ENCODE results near the gene MDP1.

DNA sequence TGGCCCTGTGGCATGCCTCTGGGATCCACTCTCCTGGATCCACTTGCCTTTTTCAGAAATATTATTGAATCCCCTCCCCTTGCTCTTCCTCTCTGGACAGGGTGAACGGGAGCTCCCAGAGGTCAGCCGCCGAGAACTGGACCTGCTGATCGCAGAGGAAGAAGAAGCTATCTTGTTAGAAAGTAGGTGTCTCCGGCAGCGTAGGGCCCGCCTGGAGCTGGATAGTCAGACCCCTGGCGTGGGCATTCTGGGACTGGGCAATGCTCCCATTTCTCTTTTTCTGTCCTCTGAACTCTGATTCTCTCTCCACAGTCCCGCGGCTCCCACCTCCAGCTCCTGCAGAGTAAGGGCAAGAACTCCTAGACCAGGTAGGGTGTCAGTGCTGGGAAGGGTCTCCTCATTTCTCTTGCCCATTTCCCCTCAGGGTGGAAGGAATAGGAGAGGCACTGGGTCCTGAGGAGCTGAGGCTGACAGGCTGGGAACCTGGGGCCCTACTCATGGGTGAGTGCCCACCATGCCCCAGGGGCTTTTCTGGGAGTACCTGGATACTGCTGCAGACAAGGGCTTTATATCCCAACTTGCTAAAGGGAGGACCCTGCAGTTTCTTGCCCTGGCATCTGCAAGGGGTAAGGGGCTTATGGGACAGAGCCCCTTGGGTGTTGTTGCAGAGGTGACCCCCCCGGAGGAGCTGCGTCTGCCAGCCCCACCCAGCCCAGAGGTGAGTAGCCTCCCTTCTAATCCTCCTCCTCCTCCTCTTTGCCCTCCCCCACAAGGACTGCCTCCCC lies 38.6 kb downstream of the MDP1 start:
- TF ChIP-seq, protein P1, sequence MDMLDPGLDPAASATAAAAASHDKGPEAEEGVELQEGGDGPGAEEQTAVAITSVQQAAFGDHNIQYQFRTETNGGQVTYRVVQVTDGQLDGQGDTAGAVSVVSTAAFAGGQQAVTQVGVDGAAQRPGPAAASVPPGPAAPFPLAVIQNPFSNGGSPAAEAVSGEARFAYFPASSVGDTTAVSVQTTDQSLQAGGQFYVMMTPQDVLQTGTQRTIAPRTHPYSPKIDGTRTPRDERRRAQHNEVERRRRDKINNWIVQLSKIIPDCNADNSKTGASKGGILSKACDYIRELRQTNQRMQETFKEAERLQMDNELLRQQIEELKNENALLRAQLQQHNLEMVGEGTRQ (IDR thresholded peaks at IDR 0.05; ENCODE audit: borderline replicate concordance, low read depth, low read length): no peak
- TF ChIP-seq, protein P2, sequence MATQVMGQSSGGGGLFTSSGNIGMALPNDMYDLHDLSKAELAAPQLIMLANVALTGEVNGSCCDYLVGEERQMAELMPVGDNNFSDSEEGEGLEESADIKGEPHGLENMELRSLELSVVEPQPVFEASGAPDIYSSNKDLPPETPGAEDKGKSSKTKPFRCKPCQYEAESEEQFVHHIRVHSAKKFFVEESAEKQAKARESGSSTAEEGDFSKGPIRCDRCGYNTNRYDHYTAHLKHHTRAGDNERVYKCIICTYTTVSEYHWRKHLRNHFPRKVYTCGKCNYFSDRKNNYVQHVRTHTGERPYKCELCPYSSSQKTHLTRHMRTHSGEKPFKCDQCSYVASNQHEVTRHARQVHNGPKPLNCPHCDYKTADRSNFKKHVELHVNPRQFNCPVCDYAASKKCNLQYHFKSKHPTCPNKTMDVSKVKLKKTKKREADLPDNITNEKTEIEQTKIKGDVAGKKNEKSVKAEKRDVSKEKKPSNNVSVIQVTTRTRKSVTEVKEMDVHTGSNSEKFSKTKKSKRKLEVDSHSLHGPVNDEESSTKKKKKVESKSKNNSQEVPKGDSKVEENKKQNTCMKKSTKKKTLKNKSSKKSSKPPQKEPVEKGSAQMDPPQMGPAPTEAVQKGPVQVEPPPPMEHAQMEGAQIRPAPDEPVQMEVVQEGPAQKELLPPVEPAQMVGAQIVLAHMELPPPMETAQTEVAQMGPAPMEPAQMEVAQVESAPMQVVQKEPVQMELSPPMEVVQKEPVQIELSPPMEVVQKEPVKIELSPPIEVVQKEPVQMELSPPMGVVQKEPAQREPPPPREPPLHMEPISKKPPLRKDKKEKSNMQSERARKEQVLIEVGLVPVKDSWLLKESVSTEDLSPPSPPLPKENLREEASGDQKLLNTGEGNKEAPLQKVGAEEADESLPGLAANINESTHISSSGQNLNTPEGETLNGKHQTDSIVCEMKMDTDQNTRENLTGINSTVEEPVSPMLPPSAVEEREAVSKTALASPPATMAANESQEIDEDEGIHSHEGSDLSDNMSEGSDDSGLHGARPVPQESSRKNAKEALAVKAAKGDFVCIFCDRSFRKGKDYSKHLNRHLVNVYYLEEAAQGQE (IDR thresholded peaks at IDR 0.05; ENCODE audit: low read depth, low read length): no peak
- TF ChIP-seq, protein P3, sequence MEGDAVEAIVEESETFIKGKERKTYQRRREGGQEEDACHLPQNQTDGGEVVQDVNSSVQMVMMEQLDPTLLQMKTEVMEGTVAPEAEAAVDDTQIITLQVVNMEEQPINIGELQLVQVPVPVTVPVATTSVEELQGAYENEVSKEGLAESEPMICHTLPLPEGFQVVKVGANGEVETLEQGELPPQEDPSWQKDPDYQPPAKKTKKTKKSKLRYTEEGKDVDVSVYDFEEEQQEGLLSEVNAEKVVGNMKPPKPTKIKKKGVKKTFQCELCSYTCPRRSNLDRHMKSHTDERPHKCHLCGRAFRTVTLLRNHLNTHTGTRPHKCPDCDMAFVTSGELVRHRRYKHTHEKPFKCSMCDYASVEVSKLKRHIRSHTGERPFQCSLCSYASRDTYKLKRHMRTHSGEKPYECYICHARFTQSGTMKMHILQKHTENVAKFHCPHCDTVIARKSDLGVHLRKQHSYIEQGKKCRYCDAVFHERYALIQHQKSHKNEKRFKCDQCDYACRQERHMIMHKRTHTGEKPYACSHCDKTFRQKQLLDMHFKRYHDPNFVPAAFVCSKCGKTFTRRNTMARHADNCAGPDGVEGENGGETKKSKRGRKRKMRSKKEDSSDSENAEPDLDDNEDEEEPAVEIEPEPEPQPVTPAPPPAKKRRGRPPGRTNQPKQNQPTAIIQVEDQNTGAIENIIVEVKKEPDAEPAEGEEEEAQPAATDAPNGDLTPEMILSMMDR (IDR thresholded peaks at IDR 0.05): no peak
- TF ChIP-seq POLR2AphosphoS5 (IDR thresholded peaks at IDR 0.05; ENCODE audit: low read depth, low read length) (no peak), EP300 (IDR thresholded peaks at IDR 0.05; ENCODE audit: borderline replicate concordance in 1 of 2, low read depth in 1 of 2, low read length in 1 of 2) (no peak), MXI1 (IDR thresholded peaks at IDR 0.05; ENCODE audit: low read depth, low read length) (no peak), RFX5 (IDR thresholded peaks at IDR 0.05; ENCODE audit: low read length) (no peak), YY1 (IDR thresholded peaks at IDR 0.05; ENCODE audit: low read depth) (no peak), RAD21 (IDR thresholded peaks at IDR 0.05; ENCODE audit: low read length) (no peak), TCF12 (IDR thresholded peaks at IDR 0.05) (no peak), FOXM1 (IDR thresholded peaks at IDR 0.05; ENCODE audit: low read depth) (no peak), GABPA (IDR thresholded peaks at IDR 0.05; ENCODE audit: low read depth) (no peak)
- TF ChIP-seq, protein P4, sequence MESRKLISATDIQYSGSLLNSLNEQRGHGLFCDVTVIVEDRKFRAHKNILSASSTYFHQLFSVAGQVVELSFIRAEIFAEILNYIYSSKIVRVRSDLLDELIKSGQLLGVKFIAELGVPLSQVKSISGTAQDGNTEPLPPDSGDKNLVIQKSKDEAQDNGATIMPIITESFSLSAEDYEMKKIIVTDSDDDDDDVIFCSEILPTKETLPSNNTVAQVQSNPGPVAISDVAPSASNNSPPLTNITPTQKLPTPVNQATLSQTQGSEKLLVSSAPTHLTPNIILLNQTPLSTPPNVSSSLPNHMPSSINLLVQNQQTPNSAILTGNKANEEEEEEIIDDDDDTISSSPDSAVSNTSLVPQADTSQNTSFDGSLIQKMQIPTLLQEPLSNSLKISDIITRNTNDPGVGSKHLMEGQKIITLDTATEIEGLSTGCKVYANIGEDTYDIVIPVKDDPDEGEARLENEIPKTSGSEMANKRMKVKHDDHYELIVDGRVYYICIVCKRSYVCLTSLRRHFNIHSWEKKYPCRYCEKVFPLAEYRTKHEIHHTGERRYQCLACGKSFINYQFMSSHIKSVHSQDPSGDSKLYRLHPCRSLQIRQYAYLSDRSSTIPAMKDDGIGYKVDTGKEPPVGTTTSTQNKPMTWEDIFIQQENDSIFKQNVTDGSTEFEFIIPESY (IDR thresholded peaks at IDR 0.05; ENCODE audit: borderline replicate concordance, low read depth): no peak
- TF ChIP-seq, protein P5, sequence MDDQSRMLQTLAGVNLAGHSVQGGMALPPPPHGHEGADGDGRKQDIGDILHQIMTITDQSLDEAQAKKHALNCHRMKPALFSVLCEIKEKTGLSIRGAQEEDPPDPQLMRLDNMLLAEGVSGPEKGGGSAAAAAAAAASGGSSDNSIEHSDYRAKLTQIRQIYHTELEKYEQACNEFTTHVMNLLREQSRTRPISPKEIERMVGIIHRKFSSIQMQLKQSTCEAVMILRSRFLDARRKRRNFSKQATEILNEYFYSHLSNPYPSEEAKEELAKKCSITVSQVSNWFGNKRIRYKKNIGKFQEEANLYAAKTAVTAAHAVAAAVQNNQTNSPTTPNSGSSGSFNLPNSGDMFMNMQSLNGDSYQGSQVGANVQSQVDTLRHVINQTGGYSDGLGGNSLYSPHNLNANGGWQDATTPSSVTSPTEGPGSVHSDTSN (IDR thresholded peaks at IDR 0.05): no peak

Measured in SK-N-SH (cell line).